GM13977 (cell line): Measurements from ENCODE around the gene CSNK1D.

Experiments used
- DNase-seq: peaks from one replicate; pipeline ENCODE4 v3.0.0; 2012; ENCODE audit warnings: low spot score
- CTCF ChIP-seq: IDR thresholded peaks from 2 replicates; pipeline ENCODE4 v1.5.1; 2012; ENCODE audit warnings: mild to moderate bottlenecking, control low read depth; ENCODE audit not compliant: insufficient read depth; ENCODE audit errors: extremely low read depth, missing control alignments
- in situ Hi-C: fragments of 300-500 bp; cut with MboI; formaldehyde crosslinking; loops from one replicate; pipeline ENCODE4 v1.12.0; 2022; ENCODE audit warnings: low sequenced_read_pairs, low pct_unique_long_range_greater_than_20kb, mixed read lengths, inconsistent platforms; ENCODE audit not compliant: unreplicated experiment

The CSNK1D gene

GRCh38 chr17:82226146-82226808 is 47.2 kb downstream of the CSNK1D start:
- DNase-seq, result no peak
- TF ChIP-seq CTCF, result no peak
- in situ Hi-C loops, result no loop called here

GRCh38 chr17:82225368-82226029 is 48.0 kb downstream of the CSNK1D start:
- in situ Hi-C loops, result no loop called here
- TF ChIP-seq CTCF, result no peak

GRCh38 chr17:82224666-82225065 is 48.8 kb downstream of the CSNK1D start:
- in situ Hi-C loops, result no loop called here
- DNase-seq, result no peak
- no peak for TF ChIP-seq CTCF

More at GRCh38 chr17:82225368-82226029, 48.0 kb downstream of the CSNK1D start:
- DNase-seq, result no peak

GRCh38 chr17:82223517-82223916 is 50.0 kb downstream of the CSNK1D start:
- no peak for TF ChIP-seq CTCF
- DNase-seq, result no peak
- in situ Hi-C loops, result no loop called here

- no peak for TF ChIP-seq CTCF
- in situ Hi-C loops, result no loop called here
- DNase-seq, result no peak
Measured at GRCh38 chr17:82222816-82223215, 50.7 kb downstream of the CSNK1D start.

- TF ChIP-seq CTCF, result no peak
- in situ Hi-C loops, result no loop called here
- DNase-seq, result no peak
Measured at GRCh38 chr17:82221341-82221902, 52.1 kb downstream of the CSNK1D start.
